GM20431 (cell line): ENCODE results near the gene CIB4.

Source experiments
- in situ Hi-C: fragments of 300-500 bp; cut with MseI, MboI; formaldehyde crosslinking; loops from one replicate; pipeline ENCODE4 v1.15.0; 2020; ENCODE audit warnings: low sequenced_read_pairs; ENCODE audit not compliant: unreplicated experiment

CIB4 gene

DNA sequence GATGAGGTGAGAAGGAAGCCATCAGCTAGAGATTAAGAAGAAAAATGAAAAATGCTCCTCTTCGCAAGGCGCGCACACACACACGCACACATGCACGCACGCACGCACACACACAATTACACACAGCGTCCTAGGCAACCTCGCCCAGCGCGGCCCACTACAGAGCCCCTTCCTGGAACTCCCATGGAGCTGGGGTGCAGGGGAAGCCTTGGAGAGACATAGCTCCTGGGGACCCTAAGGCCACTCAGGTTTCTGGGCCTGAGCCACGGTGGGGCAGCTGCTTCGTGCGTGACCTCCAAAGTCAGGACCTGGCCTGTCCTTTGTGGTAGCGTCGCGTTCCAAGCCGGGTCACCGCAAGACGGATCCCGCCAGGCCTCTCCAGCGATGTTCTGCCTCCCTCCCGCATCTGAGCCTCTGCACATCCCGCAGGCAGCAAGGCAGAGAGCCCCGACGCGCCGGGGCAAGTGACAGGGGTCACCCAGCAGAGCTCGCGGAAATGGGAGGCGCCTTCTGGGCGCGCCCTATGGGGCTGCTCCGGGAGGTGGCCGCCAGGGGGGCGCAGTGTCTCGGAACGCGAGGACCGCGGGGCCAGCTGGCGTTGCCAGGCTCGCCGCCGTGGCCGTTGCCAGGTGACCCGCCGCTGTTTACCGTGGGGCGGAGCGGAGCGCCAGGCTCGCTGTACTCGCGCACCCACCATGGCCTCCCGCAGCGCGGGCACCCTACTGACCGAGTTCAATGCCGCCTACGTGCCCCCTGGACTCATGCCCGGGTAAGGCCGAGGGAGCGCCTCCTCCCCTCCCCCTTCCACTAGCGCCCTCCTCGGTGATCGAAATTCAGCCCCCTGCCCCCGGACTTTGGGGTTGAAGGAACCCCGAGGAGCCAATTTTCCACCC, 79.0 kb downstream of the CIB4 start:
- in situ Hi-C loops, result no loop called here

GRCh38 chr2:26561376-26561775, 79.8 kb downstream of the CIB4 start:
- in situ Hi-C loops, result no loop called here

DNA sequence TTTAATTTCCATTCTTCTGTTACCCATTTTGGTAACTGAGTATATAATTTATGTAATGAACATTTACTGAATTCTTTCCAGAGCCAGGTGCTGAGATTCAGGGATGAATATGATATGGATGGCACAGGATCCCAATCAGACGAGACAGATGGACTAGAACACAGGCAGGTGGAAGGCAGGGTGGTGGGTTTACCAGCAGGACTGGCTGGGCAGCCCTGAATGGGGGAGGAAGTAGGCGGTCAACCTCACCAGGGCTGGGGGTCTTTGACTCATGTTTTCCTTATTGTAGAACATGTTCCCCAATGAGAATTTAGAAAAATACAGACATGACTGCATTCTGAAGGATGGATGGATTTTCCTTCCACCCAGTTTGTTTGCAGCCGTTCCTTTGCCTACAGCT, 80.3 kb downstream of the CIB4 start:
- in situ Hi-C loops, result no loop called here

GRCh38 chr2:26559556-26559955, 81.6 kb downstream of the CIB4 start:
- in situ Hi-C loops, result no loop called here

DNA sequence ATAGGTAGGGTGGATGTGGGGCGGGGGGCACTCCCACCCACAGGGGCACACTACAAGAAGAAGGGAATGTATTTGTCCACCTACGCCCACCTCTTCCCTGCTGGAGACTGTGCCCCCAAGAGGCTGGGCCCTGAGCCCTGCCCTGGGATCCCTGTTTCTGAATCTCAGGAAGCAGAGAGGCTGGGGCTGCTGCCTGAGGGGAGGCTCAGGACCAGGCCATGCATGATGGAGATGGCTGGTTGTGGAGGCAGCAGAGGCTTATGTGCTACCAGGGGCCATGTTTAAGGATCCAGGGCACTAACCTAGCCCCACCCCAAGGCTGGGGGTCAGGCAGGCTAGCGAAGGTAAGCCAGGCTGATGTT, 82.1 kb downstream of the CIB4 start:
- in situ Hi-C loops, result no loop called here

DNA sequence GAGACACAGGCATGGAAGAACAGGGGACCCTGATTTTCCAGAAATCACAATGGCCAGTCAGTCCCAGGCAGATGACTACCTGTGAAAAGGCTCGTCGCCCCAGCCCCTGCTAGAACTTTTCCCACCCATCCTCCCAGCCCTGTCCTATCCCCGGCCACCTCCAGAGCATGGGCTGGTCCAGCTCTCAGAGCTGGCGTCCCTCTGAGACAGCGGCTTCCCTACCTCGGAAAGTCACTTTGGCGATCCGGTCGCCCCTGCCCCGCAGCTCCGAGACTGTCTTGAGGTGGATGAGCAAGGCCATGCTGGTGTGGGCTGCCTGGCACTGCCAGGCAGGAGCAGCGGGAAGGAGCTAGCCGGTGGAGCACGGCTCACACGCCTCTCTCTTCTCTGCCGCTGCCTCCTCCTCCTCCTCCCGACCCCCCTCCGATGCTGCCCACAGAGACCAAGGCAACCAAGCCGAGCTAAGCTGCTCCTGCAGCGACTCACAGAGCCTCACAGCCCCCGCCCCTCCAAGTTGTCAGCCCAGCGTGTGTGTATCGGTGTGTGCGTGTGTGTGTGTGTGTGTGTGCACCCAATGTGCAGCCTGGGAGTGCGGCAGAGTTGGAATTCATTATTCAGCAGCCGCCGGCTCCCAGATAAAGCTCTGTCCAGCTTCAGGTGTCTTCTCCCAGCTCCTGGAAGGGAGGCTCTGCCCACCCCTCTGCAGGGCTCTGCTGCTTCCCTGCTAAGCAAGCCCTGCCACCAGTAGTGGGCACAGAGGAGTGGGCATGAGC, 82.7 kb downstream of the CIB4 start:
- in situ Hi-C loops, result no loop called here

GRCh38 chr2:26557244-26557925, 83.8 kb downstream of the CIB4 start:
- in situ Hi-C loops, result no loop called here

- in situ Hi-C loops, result no loop called here
Measured at GRCh38 chr2:26556309-26557243, 84.6 kb downstream of the CIB4 start.

- in situ Hi-C loops, result no loop called here
Measured at GRCh38 chr2:26555246-26556133, 85.7 kb downstream of the CIB4 start.

GRCh38 chr2:26552641-26553374, 88.4 kb downstream of the CIB4 start:
- in situ Hi-C loops, result no loop called here

- in situ Hi-C loops, result no loop called here
Measured at GRCh38 chr2:26550276-26551015, 90.7 kb downstream of the CIB4 start.

- in situ Hi-C loops, result no loop called here
Measured at GRCh38 chr2:26542676-26543505, 98.3 kb downstream of the CIB4 start.

- in situ Hi-C loops, result no loop called here
Measured at GRCh38 chr2:26542194-26542455, 99.0 kb downstream of the CIB4 start.

GRCh38 chr2:26541401-26542193, 99.6 kb downstream of the CIB4 start:
- in situ Hi-C loops, result no loop called here

- in situ Hi-C loops, result no loop called here
Measured at GRCh38 chr2:26540961-26541360, 100.2 kb downstream of the CIB4 start.

GRCh38 chr2:26540306-26540705, 100.9 kb downstream of the CIB4 start:
- in situ Hi-C loops, result no loop called here
